Gastroesophageal sphincter (tissue), 4 donors: ENCODE results near the gene CPEB1. TPM values are rescaled to one million over a fixed set of nuclear protein-coding genes. Genes with fewer than 3 reads are reported as not detected.

Source experiments
- ATAC-seq: fragments of 150-250 bp; one replicate; pipeline ENCODE4 v1.9.1; 2016; ENCODE audit warnings: mild to moderate bottlenecking, moderate library complexity
- H3K27ac ChIP-seq, 4 donors: fragments of 200-600 bp; sonication (generic) in 3 of 4; 1 replicate in 3 of 4; 2 replicates in 1 of 4; pipeline ENCODE4 v1.5.1; 2016 to 2019
- H3K27me3 ChIP-seq: fragments of 200-600 bp; sonication (generic); one replicate; pipeline ENCODE4 v1.5.1; 2019
- H3K36me3 ChIP-seq, 2 donors: fragments of 200-600 bp; sonication (generic); one replicate each; pipeline ENCODE4 v1.5.1; 2019; ENCODE audit warnings: control low read depth in 1 of 2
- H3K4me1 ChIP-seq, 3 donors: fragments of 200-600 bp; sonication (generic); 1 replicate in 2 of 3; 2 replicates in 1 of 3; pipeline ENCODE4 v1.5.1; 2016 to 2019; ENCODE audit warnings: control low read depth in 2 of 3
- H3K4me3 ChIP-seq, 2 donors: fragments of 200-600 bp; sonication (generic); one replicate each; pipeline ENCODE4 v1.5.1; 2019; ENCODE audit warnings: mild to moderate bottlenecking in 1 of 2, moderate library complexity in 1 of 2
- H3K9me3 ChIP-seq, 3 donors: fragments of 200-600 bp; sonication (generic); one replicate each; pipeline ENCODE4 v1.5.1; 2017 to 2019; ENCODE audit warnings: control low read depth in 2 of 3
- EP300 ChIP-seq: sonication (generic); formaldehyde crosslinking; IDR thresholded peaks from one replicate; pipeline ENCODE4 v1.6.1; 2017; ENCODE audit warnings: antibody characterized with exemption, mild to moderate bottlenecking
- POLR2A ChIP-seq, 2 donors: fragments of 450-650 bp; IDR thresholded peaks; one replicate each; pipeline ENCODE4 v1.6.1; 2017; ENCODE audit warnings: antibody characterized with exemption in 2 of 2, mild to moderate bottlenecking in 2 of 2, moderate library complexity in 1 of 2
- POLR2AphosphoS5 ChIP-seq: sonication (generic); formaldehyde crosslinking; IDR thresholded peaks from one replicate; pipeline ENCODE4 v1.6.1; 2017; ENCODE audit warnings: antibody characterized with exemption
- WGBS, 2 donors: methylation state at CpG; one replicate each; pipeline ENCODE4 v1.1.5; 2018; ENCODE audit warnings: low coverage in 1 of 2; 5-methylcytosine and 5-hydroxymethylcytosine counted together
- total RNA-seq, 4 donors: library from RNA; depleted of rRNA; stranded (reverse); fragments of >200 nt; gene quantifications; one replicate each; pipeline ENCODE4 v1.1.0, GENCODE V29; 2016
- TF ChIP-seq, protein P1 (sequence below), 4 experiments: fragments of 200-600 bp in 2 of 4; fragments of 450-650 bp in 2 of 4; sonication (generic) in 1 of 4; IDR thresholded peaks; one replicate each; pipeline ENCODE4 v1.5.1; 2017 to 2019; ENCODE audit warnings: antibody characterized with exemption in 4 of 4, mild to moderate bottlenecking in 2 of 4, moderate library complexity in 2 of 4

CPEB1 gene
- total RNA-seq, 4 donors from 2014 or later: 3.2 to 7.8 (median 5.3) TPM

GRCh38 chr15:82660378-82660777 is 13.2 kb upstream of the CPEB1 start:
- H3K4me1 ChIP-seq: no peaks in the 10 kb centered on the region
- H3K27ac ChIP-seq: no peak overlapping the region
- TF ChIP-seq, protein P1, sequence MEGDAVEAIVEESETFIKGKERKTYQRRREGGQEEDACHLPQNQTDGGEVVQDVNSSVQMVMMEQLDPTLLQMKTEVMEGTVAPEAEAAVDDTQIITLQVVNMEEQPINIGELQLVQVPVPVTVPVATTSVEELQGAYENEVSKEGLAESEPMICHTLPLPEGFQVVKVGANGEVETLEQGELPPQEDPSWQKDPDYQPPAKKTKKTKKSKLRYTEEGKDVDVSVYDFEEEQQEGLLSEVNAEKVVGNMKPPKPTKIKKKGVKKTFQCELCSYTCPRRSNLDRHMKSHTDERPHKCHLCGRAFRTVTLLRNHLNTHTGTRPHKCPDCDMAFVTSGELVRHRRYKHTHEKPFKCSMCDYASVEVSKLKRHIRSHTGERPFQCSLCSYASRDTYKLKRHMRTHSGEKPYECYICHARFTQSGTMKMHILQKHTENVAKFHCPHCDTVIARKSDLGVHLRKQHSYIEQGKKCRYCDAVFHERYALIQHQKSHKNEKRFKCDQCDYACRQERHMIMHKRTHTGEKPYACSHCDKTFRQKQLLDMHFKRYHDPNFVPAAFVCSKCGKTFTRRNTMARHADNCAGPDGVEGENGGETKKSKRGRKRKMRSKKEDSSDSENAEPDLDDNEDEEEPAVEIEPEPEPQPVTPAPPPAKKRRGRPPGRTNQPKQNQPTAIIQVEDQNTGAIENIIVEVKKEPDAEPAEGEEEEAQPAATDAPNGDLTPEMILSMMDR (IDR thresholded peaks at IDR 0.05): no peak
- TF ChIP-seq POLR2AphosphoS5 (no peak), POLR2A (IDR thresholded peaks at IDR 0.05) (no peak), EP300 (no peak)
- H3K36me3 ChIP-seq: no peaks in the 10 kb centered on the region
- no peak for ATAC-seq
- WGBS, 2 donors: 42 to 50% methylated on average over 1 of the region's 1 CpG
- no peaks in the 10 kb centered on the region for H3K9me3 ChIP-seq
- peaks cover 17% of the 10 kb centered on the region for H3K27me3 ChIP-seq
- no peak overlapping the region for H3K4me3 ChIP-seq

GRCh38 chr15:82656641-82657266 is 9.6 kb upstream of the CPEB1 start:
- no peaks in the 10 kb centered on the region for H3K4me1 ChIP-seq
- H3K9me3 ChIP-seq: no peaks in the 10 kb centered on the region
- no peak overlapping the region for H3K4me3 ChIP-seq
- WGBS, 2 donors: 57 to 80% methylated on average over 2 to 4 of the region's 7 CpGs
- ATAC-seq: no peak
- H3K27me3 ChIP-seq: no peaks in the 10 kb centered on the region
- no peak for TF ChIP-seq POLR2A (IDR thresholded peaks at IDR 0.05)
- no peak for TF ChIP-seq EP300
- no peak for TF ChIP-seq POLR2AphosphoS5
- TF ChIP-seq, protein P1 (IDR thresholded peaks at IDR 0.05): no peak
- no peaks in the 10 kb centered on the region for H3K36me3 ChIP-seq
- no peak overlapping the region for H3K27ac ChIP-seq

DNA sequence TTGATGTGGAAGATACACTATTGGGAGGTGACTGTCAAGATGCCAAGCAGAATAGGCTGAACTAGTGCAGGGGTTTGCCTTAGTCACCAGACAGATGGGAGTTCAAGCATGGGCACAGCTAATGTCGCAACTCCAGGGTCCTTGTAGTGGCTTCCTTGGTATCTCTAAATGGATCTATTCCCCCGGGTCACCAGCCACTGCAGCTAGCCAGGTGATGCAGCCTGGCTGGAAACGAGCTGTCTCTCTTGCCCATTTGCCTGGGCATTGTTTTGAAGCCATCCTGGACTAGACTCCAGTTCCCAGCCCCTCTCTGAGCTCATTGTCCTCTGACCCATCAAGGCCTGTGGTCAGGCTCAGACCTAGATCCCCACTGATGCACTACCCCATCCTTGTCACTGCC is 8.4 kb upstream of the CPEB1 start:
- no peaks in the 10 kb centered on the region for H3K4me1 ChIP-seq
- WGBS, 2 donors: 90% methylated on average over 2 of the region's 3 CpGs; no CpG with 5 or more reads in 1 of the 2 donors
- no peak overlapping the region for H3K27ac ChIP-seq
- H3K9me3 ChIP-seq: no peaks in the 10 kb centered on the region
- H3K27me3 ChIP-seq: no peaks in the 10 kb centered on the region
- TF ChIP-seq POLR2A (IDR thresholded peaks at IDR 0.05) (no peak), POLR2AphosphoS5 (no peak), EP300 (no peak)
- TF ChIP-seq, protein P1 (IDR thresholded peaks at IDR 0.05): no peak
- H3K4me3 ChIP-seq: no peak overlapping the region
- ATAC-seq: no peak
- no peaks in the 10 kb centered on the region for H3K36me3 ChIP-seq

- no peaks in the 10 kb centered on the region for H3K9me3 ChIP-seq
- no peak for TF ChIP-seq EP300
- TF ChIP-seq POLR2AphosphoS5: no peak
- TF ChIP-seq, protein P1 (IDR thresholded peaks at IDR 0.05): no peak
- no peak overlapping the region for H3K27ac ChIP-seq
- no peak for ATAC-seq
- H3K36me3 ChIP-seq: no peaks in the 10 kb centered on the region
- no peak overlapping the region for H3K4me3 ChIP-seq
- peaks cover 0 to 3% (median 0%) of the 10 kb centered on the region in 3 donors for H3K4me1 ChIP-seq
- 52 to 74% methylated on average over 3 of the region's 3 CpGs for WGBS, 2 donors
- H3K27me3 ChIP-seq: no peaks in the 10 kb centered on the region
These were observed 6.5 kb upstream of the CPEB1 start for GRCh38 chr15:82653483-82654168.

- WGBS, 2 donors: 71 to 89% methylated on average over 1 to 2 of the region's 2 CpGs
- no peak for ATAC-seq
- H3K4me3 ChIP-seq: no peak overlapping the region
- no peaks in the 10 kb centered on the region for H3K9me3 ChIP-seq
- peaks cover 0 to 22% (median 13%) of the 10 kb centered on the region in 3 donors for H3K4me1 ChIP-seq
- TF ChIP-seq EP300 (no peak), POLR2A (IDR thresholded peaks at IDR 0.05) (no peak), POLR2AphosphoS5 (no peak)
- TF ChIP-seq, protein P1 (IDR thresholded peaks at IDR 0.05): no peak
- no peaks in the 10 kb centered on the region for H3K36me3 ChIP-seq
- H3K27ac ChIP-seq: no peak overlapping the region
- H3K27me3 ChIP-seq: peaks cover 19% of the 10 kb centered on the region
These were observed 4.5 kb upstream of the CPEB1 start for GRCh38 chr15:82651708-82652107.
